Skeletal muscle cell (primary cell): ENCODE measurements around the gene CDC42BPB.

Source experiments
- DNase-seq: peaks from one replicate; pipeline ENCODE4 v3.0.0-alpha.2; 2010; ENCODE audit warnings: low read depth
- H3K4me3 ChIP-seq: 2 replicates; pipeline ENCODE4 v1.5.1; 2011; ENCODE audit warnings: low read depth, mild to moderate bottlenecking, control low read depth, low read length, moderate library complexity

Gene CDC42BPB

DNA sequence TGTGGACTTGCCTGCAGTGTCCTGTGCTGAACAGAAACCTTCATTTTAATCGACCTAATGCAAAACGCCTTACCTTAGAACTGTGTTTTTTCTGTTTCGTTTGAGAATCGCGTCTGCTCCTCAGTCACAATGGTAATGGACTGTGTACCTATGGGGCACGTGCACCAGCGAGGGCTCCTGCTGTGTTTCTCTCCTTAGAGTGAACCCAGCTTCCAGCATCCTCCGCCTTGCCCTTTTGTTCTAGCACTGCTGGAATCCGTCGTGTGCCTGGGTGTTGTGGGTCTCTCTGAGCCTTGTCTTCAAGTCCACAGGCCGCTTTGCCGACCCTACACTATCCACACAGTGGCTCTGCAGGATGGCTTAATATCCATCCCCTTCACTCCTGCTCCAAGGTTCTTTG lies 131.2 kb downstream of the CDC42BPB start:
- DNase-seq, result no peak
- no peak overlapping the region for H3K4me3 ChIP-seq

DNA sequence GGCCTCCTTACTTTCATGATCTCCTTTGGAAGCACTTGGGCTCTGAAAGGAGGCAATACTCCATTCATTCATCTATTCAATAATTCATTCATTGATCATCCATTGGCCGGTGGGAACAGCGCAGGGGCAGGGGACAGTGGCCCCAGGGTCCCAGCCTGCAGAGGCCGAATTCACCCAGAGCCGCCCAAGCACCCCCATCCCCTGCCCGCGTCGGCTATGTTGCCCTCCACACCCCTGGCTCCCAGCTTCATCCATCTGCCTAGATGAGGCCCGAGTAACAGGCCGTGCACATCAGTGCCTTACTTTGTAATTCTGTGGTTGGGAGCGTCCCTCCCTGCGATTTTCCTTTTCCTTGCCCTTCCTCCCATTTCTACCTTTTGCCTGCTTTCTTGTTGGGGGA lies 131.7 kb downstream of the CDC42BPB start:
- no peak overlapping the region for H3K4me3 ChIP-seq
- no peak for DNase-seq

DNA sequence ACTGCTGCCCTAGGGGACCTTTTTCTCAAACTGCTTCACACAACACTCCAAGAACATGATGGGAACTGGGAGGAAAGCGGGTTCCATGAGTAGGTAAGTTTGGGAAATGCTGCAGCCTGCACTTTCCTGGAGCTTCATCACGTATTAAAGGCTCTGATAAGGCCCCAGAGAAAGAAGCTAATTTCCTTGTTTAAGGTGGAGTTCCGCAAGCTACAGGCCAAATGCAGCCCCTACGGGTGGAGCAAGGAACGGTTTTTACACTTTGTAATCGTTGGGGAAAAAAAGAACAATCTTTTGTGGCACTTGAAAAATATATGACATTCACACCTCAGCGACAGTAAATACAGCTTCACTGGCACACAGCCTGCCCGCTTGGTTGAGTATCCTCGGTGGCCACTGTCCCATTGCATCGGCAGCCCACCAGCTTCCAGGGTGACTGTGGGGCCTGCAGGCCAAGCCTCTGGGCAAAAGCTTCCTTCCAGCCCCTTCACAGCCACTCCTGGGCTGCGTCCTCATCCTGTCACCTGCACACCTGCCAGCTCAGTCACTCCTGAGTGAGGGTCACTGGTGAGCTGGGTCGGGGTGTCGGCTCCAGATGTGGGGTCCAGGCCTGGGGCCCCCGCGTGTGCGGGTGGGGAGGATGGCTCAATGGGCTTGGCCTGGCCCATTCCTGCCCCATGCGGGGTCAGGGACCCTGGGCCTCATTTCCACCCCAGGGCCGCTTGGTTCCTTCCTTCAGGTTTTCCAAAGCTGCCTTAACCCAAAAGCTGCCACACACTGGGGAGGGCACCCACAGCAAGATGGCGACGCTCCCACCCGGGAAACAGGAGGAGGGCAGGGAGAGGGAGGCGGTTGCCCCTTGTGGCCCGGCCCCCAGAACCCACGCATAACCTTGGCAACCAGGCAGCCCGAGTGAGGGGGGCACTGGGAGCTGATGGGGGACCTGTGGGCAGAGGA lies 132.4 kb downstream of the CDC42BPB start:
- DNase-seq, result no peak
- no peak overlapping the region for H3K4me3 ChIP-seq

GRCh38 chr14:102923925-102924486 lies 133.3 kb downstream of the CDC42BPB start:
- DNase-seq, result no peak
- no peak overlapping the region for H3K4me3 ChIP-seq

DNA sequence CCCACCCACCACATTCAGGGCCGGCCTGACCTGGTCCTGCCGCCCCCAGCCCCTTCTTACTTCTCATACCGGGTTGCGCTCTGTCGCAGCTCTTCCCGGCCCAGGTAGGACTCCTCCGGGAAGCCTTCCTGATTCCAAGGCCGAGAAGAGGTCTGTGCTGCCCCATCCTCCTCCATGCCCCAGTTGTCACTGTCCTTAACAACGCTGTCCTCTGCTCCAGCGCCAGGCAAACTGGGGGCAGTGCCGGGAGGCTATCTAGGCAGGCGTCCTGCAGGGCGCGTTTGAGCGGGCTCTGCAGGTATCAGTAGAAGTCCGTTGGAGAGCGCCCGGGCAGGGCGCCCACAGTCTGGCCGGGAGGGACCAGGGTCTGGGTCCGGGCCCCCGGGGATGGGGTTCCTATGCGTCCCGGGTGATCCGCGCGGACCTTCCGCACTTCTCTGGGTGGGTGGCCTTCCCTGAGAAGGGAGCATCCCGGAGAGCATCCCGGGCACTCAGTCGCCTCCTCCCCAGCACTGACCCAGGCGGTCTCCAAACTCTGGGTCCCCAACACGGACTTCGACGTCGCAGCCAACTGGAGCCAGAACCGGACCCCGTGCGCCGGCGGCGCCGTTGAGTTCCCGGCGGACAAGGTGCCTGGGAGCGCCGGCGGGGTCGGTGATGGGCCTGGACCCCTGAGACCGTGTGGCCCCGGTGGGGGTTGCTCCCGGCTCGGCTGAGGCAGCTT lies 134.0 kb downstream of the CDC42BPB start:
- DNase-seq, result no peak

DNA sequence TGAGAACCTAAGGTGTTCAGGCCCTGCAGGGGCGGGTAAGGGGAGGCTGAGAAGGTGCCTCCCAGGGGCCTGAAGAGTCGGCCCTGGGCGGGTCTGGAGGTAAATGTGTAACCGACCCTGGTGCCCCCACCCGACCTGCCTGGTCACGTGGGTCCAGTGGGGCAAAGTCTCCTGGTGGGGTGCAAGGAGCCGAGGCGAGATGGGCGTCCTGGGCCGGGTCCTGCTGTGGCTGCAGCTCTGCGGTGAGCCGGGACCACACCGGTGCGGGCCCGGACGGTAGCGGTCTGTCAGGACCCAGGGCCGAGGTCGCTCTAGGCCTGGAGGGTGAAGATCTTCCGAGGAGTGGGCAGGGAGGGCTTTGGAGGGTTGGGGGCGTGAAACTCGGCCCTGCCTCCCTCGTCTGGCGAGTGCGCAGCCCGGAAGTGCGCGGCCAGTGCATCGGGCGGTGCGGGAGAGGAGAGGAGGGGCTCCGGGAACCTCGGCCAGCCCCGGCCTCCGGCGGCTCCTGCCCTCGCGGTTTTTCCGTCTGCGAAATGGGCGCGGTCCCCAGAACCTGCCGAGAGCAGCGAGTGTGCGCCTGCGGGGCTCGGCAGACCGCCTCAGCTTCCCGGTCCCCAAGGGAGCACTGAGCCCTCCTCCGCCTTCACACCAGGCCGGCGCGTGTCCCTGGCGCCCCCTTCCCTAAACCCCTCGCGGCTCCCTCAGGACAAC lies 134.7 kb downstream of the CDC42BPB start, which contains the start of gene AMN:
AMN (plus strand) TSS at position 174 of the 711 bp plus-strand sequence; CDS start at position 200, 26 bp downstream.
- peak within 1 kb of the TSS; percentile 30 for H3K4me3 ChIP-seq
- DNase-seq, result no peak

More for the DNA sequence above, 134.0 kb downstream of the CDC42BPB start:
- H3K4me3 ChIP-seq, result peak overlapping the region; percentile 30

DNA sequence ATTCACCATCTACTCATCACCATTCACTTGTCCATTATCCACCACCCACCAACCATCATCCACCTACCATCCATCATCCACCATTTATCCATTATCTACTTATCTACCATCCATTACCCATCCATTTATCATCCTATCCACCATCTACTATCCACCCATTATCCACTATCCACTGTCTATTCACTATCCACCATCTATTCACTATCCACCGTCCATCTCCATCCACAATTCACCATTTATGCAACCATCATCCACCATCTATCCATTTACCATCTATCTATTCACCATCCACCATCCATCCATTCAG lies 136.4 kb downstream of the CDC42BPB start:
- DNase-seq, result no peak
- H3K4me3 ChIP-seq, result no peak overlapping the region

GRCh38 chr14:102920273-102920997 lies 136.9 kb downstream of the CDC42BPB start:
- no peak overlapping the region for H3K4me3 ChIP-seq
- no peak for DNase-seq

DNA sequence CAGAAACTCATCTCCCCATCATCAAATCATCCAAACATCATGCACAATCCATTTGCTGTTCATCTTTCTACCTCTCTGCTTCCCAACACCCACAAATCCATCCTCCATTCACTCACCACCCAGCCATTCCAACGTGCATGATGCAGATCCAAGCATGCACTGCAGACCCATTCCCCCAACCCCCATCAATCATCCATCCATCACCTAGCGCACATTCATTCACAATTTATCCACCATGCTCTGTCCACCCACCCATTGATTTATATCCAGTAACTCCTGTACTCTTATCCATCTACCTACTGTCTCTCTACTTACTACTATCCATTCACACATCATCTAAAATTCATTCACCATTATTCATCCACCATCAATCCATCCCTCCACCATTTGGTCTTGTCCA lies 138.9 kb downstream of the CDC42BPB start:
- H3K4me3 ChIP-seq, result no peak overlapping the region
- DNase-seq, result no peak

- no peak for DNase-seq
- H3K4me3 ChIP-seq, result no peak overlapping the region
These were observed 139.7 kb downstream of the CDC42BPB start for GRCh38 chr14:102917469-102918211.

- H3K4me3 ChIP-seq, result no peak overlapping the region
- DNase-seq, result no peak
These were observed 140.3 kb downstream of the CDC42BPB start for GRCh38 chr14:102917056-102917385.

GRCh38 chr14:102916347-102917055 lies 140.8 kb downstream of the CDC42BPB start:
- no peak for DNase-seq
- no peak overlapping the region for H3K4me3 ChIP-seq

GRCh38 chr14:102915292-102916110 lies 141.8 kb downstream of the CDC42BPB start:
- H3K4me3 ChIP-seq, result no peak overlapping the region
- no peak for DNase-seq

DNA sequence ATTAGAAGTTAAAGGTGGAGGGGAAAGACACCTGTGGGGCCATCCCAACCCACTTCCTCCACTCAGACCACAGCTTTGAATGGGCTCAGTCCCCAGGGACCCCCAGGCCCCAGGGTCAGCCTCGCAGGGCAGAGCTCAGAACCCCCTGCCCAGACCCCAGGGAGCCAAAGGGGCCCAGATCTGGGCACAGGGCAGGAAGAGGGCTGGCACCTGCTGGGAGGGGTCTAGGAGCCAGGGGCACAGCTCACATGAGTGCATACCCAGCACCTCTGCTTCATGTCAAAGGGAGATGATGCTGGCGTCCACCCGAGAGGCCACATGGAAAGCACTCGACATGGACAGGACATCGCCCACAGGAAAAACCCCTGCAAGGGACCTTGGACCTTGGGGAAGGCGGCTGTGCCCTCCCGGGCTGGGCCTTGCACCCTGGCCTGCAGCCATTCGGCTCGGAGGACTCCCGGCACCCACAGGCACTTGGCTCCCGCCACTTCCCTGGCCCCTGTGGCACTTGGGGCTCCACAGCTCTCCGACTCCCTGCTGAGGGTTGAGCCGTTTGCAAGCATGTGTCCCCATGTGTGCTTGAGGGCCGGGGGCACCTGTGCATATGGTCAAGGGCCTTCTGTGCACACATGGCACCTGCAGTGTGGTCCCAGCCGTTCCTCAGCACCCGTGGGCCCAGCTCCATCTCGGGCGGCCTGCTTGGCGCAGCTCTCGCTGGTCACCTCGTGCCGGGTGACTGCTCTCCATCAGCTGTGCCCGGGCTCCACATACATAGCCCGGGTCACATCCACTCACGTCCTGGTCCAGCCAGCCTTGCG lies 142.7 kb downstream of the CDC42BPB start:
- H3K4me3 ChIP-seq, result no peak overlapping the region
- no peak for DNase-seq

DNA sequence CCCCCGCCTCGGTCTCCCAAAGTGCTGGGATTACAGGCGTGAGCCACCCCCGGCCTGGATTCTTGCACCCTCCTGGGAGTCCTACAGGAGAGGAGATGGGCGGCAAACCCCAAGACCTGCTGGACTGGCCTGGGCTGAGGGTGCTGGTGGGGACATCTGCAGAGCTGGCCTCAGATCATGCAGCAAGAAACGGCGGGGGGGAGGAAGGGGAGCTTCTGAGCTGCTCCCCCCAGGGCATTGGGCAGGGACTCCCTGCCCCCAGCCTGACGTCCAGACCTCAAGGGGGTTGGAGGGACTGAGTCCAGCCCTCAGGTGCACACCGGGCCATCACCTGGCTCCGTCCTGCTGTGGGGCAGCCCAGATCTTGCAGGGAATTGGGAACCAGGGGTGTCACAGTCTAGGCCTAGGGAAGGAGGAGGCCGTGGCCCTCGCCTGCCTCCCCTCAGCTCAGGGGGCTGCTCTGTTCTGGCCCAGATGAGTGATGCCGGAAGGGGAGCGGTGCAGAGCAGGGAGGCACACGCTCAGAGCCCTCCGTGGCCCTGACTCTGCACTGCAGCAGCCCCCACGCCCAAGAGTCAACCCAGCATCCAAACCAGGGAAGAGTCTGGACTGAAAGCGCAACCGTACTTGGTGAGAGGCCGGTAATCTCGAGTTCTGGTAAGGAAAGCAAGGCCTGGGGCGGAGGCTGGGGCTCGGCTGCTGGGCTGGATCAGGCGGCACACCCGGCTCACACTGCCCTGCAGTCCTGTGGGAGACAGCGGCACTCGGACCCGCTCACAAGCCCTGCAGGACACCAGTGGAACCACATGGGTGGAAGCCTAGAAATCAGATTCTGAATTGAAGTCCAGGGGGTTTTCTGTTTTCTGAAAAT lies 143.8 kb downstream of the CDC42BPB start:
- no peak for DNase-seq
- no peak overlapping the region for H3K4me3 ChIP-seq
